Left lung (tissue), 10 donors: ENCODE data around the gene CHCHD6. TPM values are rescaled to one million over a fixed set of nuclear protein-coding genes. Genes with fewer than 3 reads are reported as not detected.

Source experiments
- ATAC-seq: fragments of 200-7000 bp; cut with Tn5 transposase; one replicate; pipeline ENCODE4 v1.9.1; 2020; ENCODE audit warnings: moderate library complexity
- DNase-seq, 4 donors: peaks; one replicate each; pipeline ENCODE4 v3.0.0-alpha.2; 2013 to 2020
- H3K27ac ChIP-seq, 2 donors: fragments of 200-600 bp; sonication (generic) in 1 of 2; one replicate each; pipeline versions ENCODE4 v1.5.0 to v1.8.0; 2020 to 2021
- H3K27me3 ChIP-seq, 2 donors: fragments of 200-600 bp; sonication (generic) in 1 of 2; one replicate each; pipeline versions ENCODE4 v1.5.0 to v1.8.0; 2020 to 2021
- H3K36me3 ChIP-seq, 2 donors: fragments of 200-600 bp; sonication (generic) in 1 of 2; one replicate each; pipeline versions ENCODE4 v1.5.0 to v1.8.0; 2020 to 2021
- H3K4me1 ChIP-seq, 2 donors: fragments of 200-600 bp; one replicate each; pipeline ENCODE4 v1.8.0; 2021
- H3K4me3 ChIP-seq, 2 donors: fragments of 200-600 bp; sonication (generic) in 1 of 2; one replicate each; pipeline versions ENCODE4 v1.5.0 to v1.8.0; 2020 to 2021; ENCODE audit warnings: mild to moderate bottlenecking in 1 of 2
- H3K9me3 ChIP-seq, 2 donors: fragments of 200-600 bp; sonication (generic) in 1 of 2; one replicate each; pipeline versions ENCODE4 v1.5.0 to v1.8.0; 2020 to 2021
- CTCF ChIP-seq, 2 donors: fragments of 200-600 bp; sonication (generic) in 1 of 2; IDR thresholded peaks; one replicate each; pipeline versions ENCODE4 v1.5.0 to v1.8.0; 2021; ENCODE audit warnings: antibody characterized with exemption in 2 of 2
- intact Hi-C, 2 donors: fragments of 100-400 bp; cut with DNase I; formaldehyde crosslinking; loops; one replicate each; pipeline versions ENCODE4 v1.11.2 to v1.14.2; 2022
- polyA plus RNA-seq, 6 donors: library from polyadenylated mRNA; unstranded; fragments of 120-200 nt; gene quantifications; one replicate each; pipeline ENCODE4 v1.2.1, GENCODE V29; 2013; ENCODE audit not compliant: insufficient read length in 6 of 6
- total RNA-seq, 2 donors: library from RNA; stranded (reverse); fragmentation: NEBNext Ultra II Directional; extraction: Animal tissue kit (Norgen Biotek cat#: 25700); gene quantifications; one replicate each; pipeline ENCODE4 v1.2.1, GENCODE V29; 2021
- donor health status: DM: no; HTN: yes; CAD: no.
- donor health status: DM: no; HTN: no; CAD: no.

CHCHD6 gene
- total and polyA plus RNA-seq, 8 donors, result 11.8 to 21.1 (median 18.4) TPM

- DNase-seq (no peak), ATAC-seq (no peak)
- no peak for TF ChIP-seq CTCF (IDR thresholded peaks at IDR 0.05)
- Histone ChIP-seq H3K9me3 (no peaks in the 10 kb centered on the region), H3K4me1 (no peaks in the 10 kb centered on the region), H3K36me3 (no peaks in the 10 kb centered on the region), H3K27me3 (no peaks in the 10 kb centered on the region), H3K27ac (no peak overlapping the region), H3K4me3 (no peak overlapping the region)
- intact Hi-C loops, result no loop called here
These were observed 237.8 kb downstream of the CHCHD6 start for GRCh38 chr3:126941721-126942270.

GRCh38 chr3:126944089-126944965 lies 240.3 kb downstream of the CHCHD6 start:
- ATAC-seq, result no peak
- intact Hi-C loops, result no loop called here
- no peaks in the 10 kb centered on the region for H3K9me3 ChIP-seq
- H3K27me3 ChIP-seq, result no peaks in the 10 kb centered on the region
- no peaks in the 10 kb centered on the region for H3K36me3 ChIP-seq
- H3K4me1 ChIP-seq, result no peaks in the 10 kb centered on the region
- TF ChIP-seq CTCF (IDR thresholded peaks at IDR 0.05), result no peak
- H3K27ac ChIP-seq, result no peak overlapping the region
- no peak overlapping the region for H3K4me3 ChIP-seq
- peak in 1 of 4 donors; percentile 51 for DNase-seq

GRCh38 chr3:126945171-126945721 lies 241.2 kb downstream of the CHCHD6 start:
- Histone ChIP-seq H3K27me3 (no peaks in the 10 kb centered on the region), H3K4me3 (no peak overlapping the region), H3K27ac (no peak overlapping the region), H3K9me3 (no peaks in the 10 kb centered on the region), H3K36me3 (no peaks in the 10 kb centered on the region), H3K4me1 (no peaks in the 10 kb centered on the region)
- intact Hi-C loops, result no loop called here
- DNase-seq (no peak), ATAC-seq (no peak)
- no peak for TF ChIP-seq CTCF (IDR thresholded peaks at IDR 0.05)

- H3K4me3 ChIP-seq, result no peak overlapping the region
- no peaks in the 10 kb centered on the region for H3K4me1 ChIP-seq
- no peaks in the 10 kb centered on the region for H3K36me3 ChIP-seq
- no peaks in the 10 kb centered on the region for H3K9me3 ChIP-seq
- intact Hi-C loops, result no loop called here
- peak in 1 of 4 donors; percentile 30 for DNase-seq
- H3K27me3 ChIP-seq, result no peaks in the 10 kb centered on the region
- no peak overlapping the region for H3K27ac ChIP-seq
- TF ChIP-seq CTCF (IDR thresholded peaks at IDR 0.05), result no peak
- no peak for ATAC-seq
These were observed 241.9 kb downstream of the CHCHD6 start for GRCh38 chr3:126945891-126946290.

- peak in 1 of 4 donors; percentile 51 for DNase-seq
- no peak for ATAC-seq
- Histone ChIP-seq H3K27me3 (no peaks in the 10 kb centered on the region), H3K4me3 (no peak overlapping the region), H3K27ac (no peak overlapping the region), H3K36me3 (no peaks in the 10 kb centered on the region), H3K4me1 (no peaks in the 10 kb centered on the region), H3K9me3 (no peaks in the 10 kb centered on the region)
- intact Hi-C loops, result no loop called here
- TF ChIP-seq CTCF (IDR thresholded peaks at IDR 0.05), result no peak
These were observed 242.4 kb downstream of the CHCHD6 start for GRCh38 chr3:126946405-126946804.
